MM.1S (cell line): ENCODE measurements around the gene VAX1.

Experiments
- DNase-seq: peaks from one replicate; pipeline ENCODE4 v3.0.0-alpha.2; 2015
- H2AFZ ChIP-seq: fragments of 300-600 bp; sonication (generic); 2 replicates; pipeline ENCODE4 v1.6.0; 2016; ENCODE audit warnings: antibody characterized with exemption, low read length
- H3F3A ChIP-seq: fragments of 300-600 bp; sonication (generic); 2 replicates; pipeline ENCODE4 v1.6.1; 2016; ENCODE audit warnings: mild to moderate bottlenecking, antibody characterized with exemption, low read length, moderate library complexity, mixed read lengths; ENCODE audit not compliant: insufficient read depth
- H3K27ac ChIP-seq: fragments of 300-600 bp; sonication (generic); 2 replicates; pipeline ENCODE4 v1.5.1; 2016; ENCODE audit warnings: mild to moderate bottlenecking, low read length
- H3K27me3 ChIP-seq: fragments of 300-600 bp; sonication (generic); replicated peaks from 2 replicates; pipeline ENCODE4 v1.6.0; 2016; ENCODE audit warnings: low read length; ENCODE audit not compliant: insufficient read depth
- H3K36me3 ChIP-seq: fragments of 300-600 bp; sonication (generic); replicated peaks from 2 replicates; pipeline ENCODE4 v1.6.1; 2016; ENCODE audit warnings: mild to moderate bottlenecking, low read length, mixed read lengths; ENCODE audit not compliant: insufficient read depth
- H3K4me1 ChIP-seq: fragments of 300-600 bp; sonication (generic); 2 replicates; pipeline ENCODE4 v1.6.1; 2016; ENCODE audit warnings: low read length, mixed read lengths
- H3K4me2 ChIP-seq: fragments of 300-600 bp; sonication (generic); 2 replicates; pipeline ENCODE4 v1.6.0; 2016; ENCODE audit warnings: low read depth, low read length
- H3K4me3 ChIP-seq: fragments of 300-600 bp; sonication (generic); 2 replicates; pipeline ENCODE4 v1.5.1; 2016; ENCODE audit warnings: low read length, mixed read lengths
- H3K79me2 ChIP-seq: fragments of 300-600 bp; sonication (generic); 2 replicates; pipeline ENCODE4 v1.6.1; 2016; ENCODE audit warnings: mixed run types, low read length, mixed read lengths
- H3K9ac ChIP-seq: fragments of 300-600 bp; sonication (generic); 2 replicates; pipeline ENCODE4 v1.6.1; 2016; ENCODE audit warnings: low read length, mixed read lengths
- H3K9me2 ChIP-seq: fragments of 300-600 bp; sonication (generic); replicated peaks from 2 replicates; pipeline ENCODE4 v1.6.1; 2016; ENCODE audit warnings: mild to moderate bottlenecking, low read length, mixed read lengths; ENCODE audit not compliant: insufficient read depth
- H3K9me3 ChIP-seq: fragments of 300-600 bp; sonication (generic); replicated peaks from 2 replicates; pipeline ENCODE4 v1.6.1; 2016; ENCODE audit warnings: mild to moderate bottlenecking, low read length, mixed read lengths; ENCODE audit not compliant: insufficient read depth
- H4K20me1 ChIP-seq: fragments of 300-600 bp; sonication (generic); 2 replicates; pipeline ENCODE4 v1.6.1; 2016; ENCODE audit warnings: mild to moderate bottlenecking, low read length, moderate library complexity, mixed read lengths; ENCODE audit not compliant: insufficient read depth
- CTCF ChIP-seq: fragments of 300-600 bp; sonication (generic); IDR thresholded peaks from 2 replicates; pipeline ENCODE4 v1.5.1; 2016; ENCODE audit warnings: antibody characterized with exemption, low read length, mixed read lengths
- EZH2 ChIP-seq: fragments of 300-600 bp; sonication (generic); optimal IDR thresholded peaks from 2 replicates; pipeline ENCODE3; 2017; ENCODE audit warnings: low read depth, mild to moderate bottlenecking, antibody characterized with exemption, low read length, mixed read lengths
- EZH2phosphoT487 ChIP-seq: fragments of 300-600 bp; sonication (generic); IDR thresholded peaks from 2 replicates; pipeline ENCODE4 v1.6.1; 2018; ENCODE audit warnings: antibody characterized with exemption, low read length

Gene VAX1

GRCh38 chr10:117167789-117168674 lies 30.0 kb upstream of the VAX1 start:
- Histone ChIP-seq H3K79me2 (no peaks in the 10 kb centered on the region), H3K9ac (no peak overlapping the region), H3K4me1 (no peaks in the 10 kb centered on the region), H3K4me3 (no peak overlapping the region), H3K4me2 (peak overlapping the region; percentile 53), H3F3A (no peaks in the 10 kb centered on the region), H2AFZ (peak overlapping the region; percentile 27; the same call in 1 of the 2 replicates), H3K9me2 (no peaks in the 10 kb centered on the region), H4K20me1 (no peaks in the 10 kb centered on the region), H3K27ac (no peak overlapping the region), H3K9me3 (no peaks in the 10 kb centered on the region), H3K36me3 (no peaks in the 10 kb centered on the region), H3K27me3 (peaks cover 45% of the 10 kb centered on the region)
- peak; percentile 33 for DNase-seq
- TF ChIP-seq EZH2phosphoT487 = no peak
- peak; percentile 76 for TF ChIP-seq CTCF

GRCh38 chr10:117167346-117167788 lies 29.3 kb upstream of the VAX1 start:
- Histone ChIP-seq H3K4me2 (no peak overlapping the region), H3K9me3 (no peaks in the 10 kb centered on the region), H3K36me3 (no peaks in the 10 kb centered on the region), H3K9ac (no peak overlapping the region), H3F3A (no peaks in the 10 kb centered on the region), H3K27me3 (peaks cover 52% of the 10 kb centered on the region), H3K4me3 (no peak overlapping the region), H3K27ac (no peak overlapping the region), H3K4me1 (no peaks in the 10 kb centered on the region), H3K9me2 (no peaks in the 10 kb centered on the region), H4K20me1 (no peaks in the 10 kb centered on the region), H2AFZ (no peak overlapping the region), H3K79me2 (no peaks in the 10 kb centered on the region)
- DNase-seq = no peak
- TF ChIP-seq EZH2phosphoT487 (no peak), EZH2 (no peak), CTCF (no peak)

GRCh38 chr10:117166418-117167345 lies 28.6 kb upstream of the VAX1 start:
- Histone ChIP-seq H3K27me3 (peaks cover 57% of the 10 kb centered on the region), H3K4me2 (no peak overlapping the region)

More at GRCh38 chr10:117166418-117167345, 28.6 kb upstream of the VAX1 start:
- H3F3A ChIP-seq = no peaks in the 10 kb centered on the region
- no peak for DNase-seq
- no peak overlapping the region for H2AFZ ChIP-seq
- H4K20me1 ChIP-seq = no peaks in the 10 kb centered on the region
- H3K27ac ChIP-seq = no peak overlapping the region
- H3K9me3 ChIP-seq = no peaks in the 10 kb centered on the region
- TF ChIP-seq EZH2phosphoT487 (no peak), CTCF (no peak), EZH2 (no peak)
- H3K4me3 ChIP-seq = no peak overlapping the region
- no peaks in the 10 kb centered on the region for H3K9me2 ChIP-seq
- no peaks in the 10 kb centered on the region for H3K4me1 ChIP-seq
- no peaks in the 10 kb centered on the region for H3K36me3 ChIP-seq
- no peak overlapping the region for H3K9ac ChIP-seq
- H3K79me2 ChIP-seq = no peaks in the 10 kb centered on the region
